Measurements from ENCODE around the gene MINDY4. TPM values are rescaled to one million over a fixed set of nuclear protein-coding genes. Genes with fewer than 3 reads are reported as not detected.

Gene MINDY4
- total RNA-seq, 1 donor from 2014 or later, result 8.4 TPM

- TF ChIP-seq CTCF (conservative IDR thresholded peaks at IDR 0.05), result no peak
- Mint-ChIP-seq H3K27ac (no peak overlapping the region), H3K4me3 (no peak overlapping the region), H3K9me3 (no peaks in the 10 kb centered on the region), H3K27me3 (no peaks in the 10 kb centered on the region), H3K4me1 (ENCODE audit: unreplicated experiment) (peaks cover 12% of the 10 kb centered on the region), H3K36me3 (peaks cover 11% of the 10 kb centered on the region)
- DNase-seq (ENCODE audit: extremely low spot score, unreplicated experiment), result peak; percentile 62
Measured at GRCh38 chr7:30841025-30841735, 70.0 kb downstream of the MINDY4 start.

GRCh38 chr7:30841801-30842541 lies 70.8 kb downstream of the MINDY4 start:
- H3K9me3 Mint-ChIP-seq, result no peaks in the 10 kb centered on the region
- no peak for DNase-seq (ENCODE audit: extremely low spot score, unreplicated experiment)

GRCh38 chr7:30842542-30843451 lies 71.6 kb downstream of the MINDY4 start:
- Mint-ChIP-seq H3K27ac (no peak overlapping the region), H3K4me1 (ENCODE audit: unreplicated experiment) (peaks cover 12% of the 10 kb centered on the region), H3K9me3 (no peaks in the 10 kb centered on the region), H3K4me3 (no peak overlapping the region), H3K27me3 (no peaks in the 10 kb centered on the region), H3K36me3 (peaks cover 5% of the 10 kb centered on the region)
- DNase-seq (ENCODE audit: extremely low spot score, unreplicated experiment), result no peak
- TF ChIP-seq CTCF (conservative IDR thresholded peaks at IDR 0.05), result no peak

More at GRCh38 chr7:30841801-30842541, 70.8 kb downstream of the MINDY4 start:
- no peaks in the 10 kb centered on the region for H3K27me3 Mint-ChIP-seq
- H3K4me3 Mint-ChIP-seq, result no peak overlapping the region
- H3K27ac Mint-ChIP-seq, result no peak overlapping the region
- peaks cover 12% of the 10 kb centered on the region for H3K4me1 Mint-ChIP-seq (ENCODE audit: unreplicated experiment)
- H3K36me3 Mint-ChIP-seq, result peaks cover 5% of the 10 kb centered on the region
- no peak for TF ChIP-seq CTCF (conservative IDR thresholded peaks at IDR 0.05)

GRCh38 chr7:30843741-30844482 lies 72.7 kb downstream of the MINDY4 start:
- no peak overlapping the region for H3K4me3 Mint-ChIP-seq
- H3K9me3 Mint-ChIP-seq, result no peaks in the 10 kb centered on the region
- DNase-seq (ENCODE audit: extremely low spot score, unreplicated experiment), result no peak
- no peak for TF ChIP-seq CTCF (conservative IDR thresholded peaks at IDR 0.05)
- H3K36me3 Mint-ChIP-seq, result peaks cover 5% of the 10 kb centered on the region
- H3K27ac Mint-ChIP-seq, result no peak overlapping the region
- peaks cover 12% of the 10 kb centered on the region for H3K4me1 Mint-ChIP-seq (ENCODE audit: unreplicated experiment)
- H3K27me3 Mint-ChIP-seq, result no peaks in the 10 kb centered on the region

- DNase-seq (ENCODE audit: extremely low spot score, unreplicated experiment), result no peak
- no peak overlapping the region for H3K4me3 Mint-ChIP-seq
- H3K27ac Mint-ChIP-seq, result no peak overlapping the region
- no peak for TF ChIP-seq CTCF (conservative IDR thresholded peaks at IDR 0.05)
- H3K4me1 Mint-ChIP-seq (ENCODE audit: unreplicated experiment), result peaks cover 14% of the 10 kb centered on the region
- no peaks in the 10 kb centered on the region for H3K27me3 Mint-ChIP-seq
- H3K9me3 Mint-ChIP-seq, result no peaks in the 10 kb centered on the region
- peaks cover 1% of the 10 kb centered on the region for H3K36me3 Mint-ChIP-seq
Measured at GRCh38 chr7:30844483-30844874, 73.3 kb downstream of the MINDY4 start.

Measured in type B pancreatic cell (in vitro differentiated cells).